ENCODE results near the gene GUSB.
"Not testable (repeated sequence)": the region's sequence is repeated elsewhere in the genome, so short reads cannot be mapped to it uniquely, and the experiment has no call there.

GUSB gene

GRCh38 chr7:65981965-65982792, at the start of gene GUSB:
Gene GUSB, minus strand, starts transcription at chr7:65982213. Its CDS starts 30 bp downstream, at chr7:65982183.
- DNase-seq (ENCODE audit: low read depth in 2 of 3, low spot score in 2 of 3) = peak; percentile 79 to 83 (median 81)

- not testable (repeated sequence) for DNase-seq (ENCODE audit: low read depth in 2 of 3, low spot score in 2 of 3)
These were observed 46.3 kb upstream of the GUSB start for GRCh38 chr7:66028342-66028741.

- DNase-seq (ENCODE audit: low read depth in 2 of 3, low spot score in 2 of 3) = no peak
These were observed 34.1 kb upstream of the GUSB start for GRCh38 chr7:66016131-66016461.

- no peak for DNase-seq (ENCODE audit: low read depth in 2 of 3, low spot score in 2 of 3)
These were observed 33.6 kb upstream of the GUSB start for GRCh38 chr7:66015440-66016130.

- DNase-seq (ENCODE audit: low read depth in 2 of 3, low spot score in 2 of 3) = no peak
These were observed 31.9 kb upstream of the GUSB start for GRCh38 chr7:66013938-66014337.

- no peak for DNase-seq (ENCODE audit: low read depth in 2 of 3, low spot score in 2 of 3)
These were observed 25.2 kb upstream of the GUSB start for GRCh38 chr7:66007232-66007631.

GRCh38 chr7:66005115-66005671, 23.2 kb upstream of the GUSB start:
- not testable (repeated sequence) for DNase-seq (ENCODE audit: low read depth in 2 of 3, low spot score in 2 of 3)

- DNase-seq (ENCODE audit: low read depth in 2 of 3, low spot score in 2 of 3) = not testable (repeated sequence)
These were observed 18.9 kb upstream of the GUSB start for GRCh38 chr7:66000823-66001417.

- DNase-seq (ENCODE audit: low read depth in 2 of 3, low spot score in 2 of 3) = not testable (repeated sequence)
These were observed 13.0 kb upstream of the GUSB start for GRCh38 chr7:65994984-65995383.

GRCh38 chr7:65992526-65992925, 10.5 kb upstream of the GUSB start:
- no peak for DNase-seq (ENCODE audit: low read depth in 2 of 3, low spot score in 2 of 3)

- not testable (repeated sequence) for DNase-seq (ENCODE audit: low read depth in 2 of 3, low spot score in 2 of 3)
These were observed 9.8 kb upstream of the GUSB start for GRCh38 chr7:65991829-65992228.

- no peak for DNase-seq (ENCODE audit: low read depth in 2 of 3, low spot score in 2 of 3)
These were observed 7.7 kb upstream of the GUSB start for GRCh38 chr7:65989694-65990080.

- DNase-seq (ENCODE audit: low read depth in 2 of 3, low spot score in 2 of 3) = not testable (repeated sequence)
These were observed 6.5 kb upstream of the GUSB start for GRCh38 chr7:65988503-65988902.

GRCh38 chr7:65988084-65988483, 6.1 kb upstream of the GUSB start:
- DNase-seq (ENCODE audit: low read depth in 2 of 3, low spot score in 2 of 3) = no peak

- no peak for DNase-seq (ENCODE audit: low read depth in 2 of 3, low spot score in 2 of 3)
These were observed 2.1 kb upstream of the GUSB start for GRCh38 chr7:65983965-65984658.

- peak; percentile 18 to 45 (median 22) for DNase-seq (ENCODE audit: low read depth in 2 of 3, low spot score in 2 of 3)
These were observed 1.3 kb downstream of the GUSB start for GRCh38 chr7:65980478-65981250.

GRCh38 chr7:65979583-65980477, 2.2 kb downstream of the GUSB start:
- no peak for DNase-seq (ENCODE audit: low read depth in 2 of 3, low spot score in 2 of 3)

GRCh38 chr7:65978891-65979582, 3.0 kb downstream of the GUSB start:
- no peak for DNase-seq (ENCODE audit: low read depth in 2 of 3, low spot score in 2 of 3)

GRCh38 chr7:65976659-65977196, 5.3 kb downstream of the GUSB start:
- DNase-seq (ENCODE audit: low read depth in 2 of 3, low spot score in 2 of 3) = no peak

All from activated CD8-positive, alpha-beta memory T cell treated with anti-CD3 and anti-CD28 coated beads for 48 hours (primary cell).